SK-N-SH (cell line): Measurements from ENCODE around the gene NAP1L1. TPM values are rescaled to one million over a fixed set of nuclear protein-coding genes. Genes with fewer than 3 reads are reported as not detected.

Experiments used
- CTCF ChIA-PET: fragments of 300-600, 350-600 bp; formaldehyde crosslinking; extraction: SDS; loops from one replicate; lab custom pipeline; 2021; lab: Yijun Ruan, JAX
- POLR2A ChIA-PET: fragments of 350-600 bp; sonication (Branson Sonifier 250); formaldehyde crosslinking; extraction: SDS; loops from one replicate; lab custom pipeline; 2020; ENCODE audit warnings: antibody characterized with exemption, inconsistent platforms; lab: Yijun Ruan, JAX
- DNase-seq: peaks from one replicate; pipeline ENCODE4 v3.0.0; 2012
- H2AFZ ChIP-seq: fragments of 200-600 bp; sonication (generic); 2 replicates; pipeline ENCODE4 v1.8.1; 2016; ENCODE audit warnings: antibody characterized with exemption, mild to moderate bottlenecking, low read depth
- H3F3A ChIP-seq: fragments of 200-600 bp; sonication (generic); replicated peaks from 2 replicates; pipeline ENCODE3; 2016; ENCODE audit warnings: antibody characterized with exemption, mild to moderate bottlenecking; ENCODE audit not compliant: insufficient read depth
- H3K27ac ChIP-seq, 2 experiments: fragments of 200-500 bp in 1 of 2; fragments of 200-600 bp in 1 of 2; sonication (Bioruptor generic) in 1 of 2; sonication (generic), shearing (Covaris generic) in 1 of 2; 2 replicates each; pipeline versions ENCODE4 v1.5.1 to v1.6.1; 2014 to 2016; ENCODE audit warnings: low read depth in 2 of 2, inconsistent platforms in 1 of 2, low read length in 1 of 2, mild to moderate bottlenecking in 1 of 2, mixed read lengths in 1 of 2
- H3K27me3 ChIP-seq: fragments of 200-600 bp; sonication (generic), shearing (Covaris generic); 2 replicates; pipeline ENCODE4 v1.6.1; 2016; ENCODE audit warnings: mixed run types; ENCODE audit not compliant: insufficient read depth
- H3K36me3 ChIP-seq, 2 experiments: fragments of 200-500 bp in 1 of 2; fragments of 200-600 bp in 1 of 2; sonication (Bioruptor generic) in 1 of 2; sonication (generic) in 1 of 2; replicated peaks in 1 of 2; 2 replicates each; pipeline versions ENCODE3 to v1.5.1; 2014 to 2016; ENCODE audit warnings: low read length in 1 of 2, mild to moderate bottlenecking in 1 of 2; ENCODE audit not compliant: insufficient read depth in 2 of 2, control insufficient read depth in 1 of 2
- H3K4me1 ChIP-seq, 2 experiments: fragments of 200-500 bp in 1 of 2; fragments of 200-600 bp in 1 of 2; sonication (Bioruptor generic) in 1 of 2; sonication (generic), shearing (Covaris generic) in 1 of 2; 2 replicates each; pipeline versions ENCODE4 v1.5.1 to v1.6.1; 2014 to 2016; ENCODE audit warnings: low read depth in 1 of 2, low read length in 1 of 2, mixed run types in 1 of 2; ENCODE audit not compliant: insufficient read depth in 2 of 2, control insufficient read depth in 1 of 2
- H3K4me2 ChIP-seq: fragments of 200-600 bp; sonication (generic), shearing (Covaris generic); 2 replicates; pipeline ENCODE4 v1.6.1; 2017; ENCODE audit warnings: mixed run types
- H3K4me3 ChIP-seq, 2 experiments: fragments of 200-500 bp in 1 of 2; fragments of 200-600 bp in 1 of 2; sonication (Bioruptor generic) in 1 of 2; sonication (generic), shearing (Covaris generic) in 1 of 2; 2 replicates each; pipeline versions ENCODE4 v1.5.1 to v1.8.1; 2014 to 2016; ENCODE audit warnings: low read depth in 2 of 2, inconsistent platforms in 1 of 2, low read length in 1 of 2, mild to moderate bottlenecking in 1 of 2, mixed read lengths in 1 of 2, moderate library complexity in 1 of 2
- H3K79me2 ChIP-seq: fragments of 200-600 bp; sonication (generic); 2 replicates; pipeline ENCODE4 v1.8.1; 2017; ENCODE audit warnings: mild to moderate bottlenecking; ENCODE audit not compliant: insufficient read depth
- H3K9ac ChIP-seq: fragments of 200-600 bp; sonication (generic); 2 replicates; pipeline ENCODE4 v1.6.1; 2017; ENCODE audit warnings: mixed run types
- H3K9me2 ChIP-seq: fragments of 200-600 bp; sonication (generic); 2 replicates; pipeline ENCODE4 v1.6.1; 2017; ENCODE audit warnings: mixed run types
- H3K9me3 ChIP-seq: fragments of 200-600 bp; sonication (generic); 2 replicates; pipeline ENCODE4 v1.6.1; 2017; ENCODE audit warnings: mixed run types, mild to moderate bottlenecking, moderate library complexity
- H4K20me1 ChIP-seq: fragments of 200-600 bp; sonication (generic); 2 replicates; pipeline ENCODE4 v1.6.1; 2017; ENCODE audit warnings: mild to moderate bottlenecking, mixed run types; ENCODE audit not compliant: insufficient read depth
- ELF1 ChIP-seq: IDR thresholded peaks from 2 replicates; pipeline ENCODE4 v1.4.0; 2012
- EZH2phosphoT487 ChIP-seq: fragments of 200-600 bp; sonication (generic); IDR thresholded peaks from 2 replicates; pipeline ENCODE4 v1.6.1; 2017; ENCODE audit warnings: low read depth, mixed run types, mild to moderate bottlenecking, antibody characterized with exemption, moderate library complexity, borderline replicate concordance
- GABPA ChIP-seq: IDR thresholded peaks from 2 replicates; pipeline ENCODE4 v1.4.0; 2012; ENCODE audit warnings: low read depth, mild to moderate bottlenecking
- GATA2 ChIP-seq: sonication (generic); formaldehyde crosslinking; IDR thresholded peaks from 2 replicates; pipeline ENCODE4 v1.5.0; 2020; ENCODE audit warnings: mild to moderate bottlenecking, missing genetic modification reagents
- JUND ChIP-seq: IDR thresholded peaks from 2 replicates; pipeline ENCODE4 v1.4.0; 2012
- MAX ChIP-seq: IDR thresholded peaks from 2 replicates; pipeline ENCODE4 v1.4.0; 2012; ENCODE audit warnings: low read depth
- NFIC ChIP-seq: IDR thresholded peaks from 2 replicates; pipeline ENCODE4 v1.4.0; 2012; ENCODE audit warnings: borderline replicate concordance
- NRF1 ChIP-seq: IDR thresholded peaks from 2 replicates; pipeline ENCODE4 v1.6.1; 2012; ENCODE audit warnings: low read depth, mild to moderate bottlenecking, low read length
- PBX3 ChIP-seq: IDR thresholded peaks from 2 replicates; pipeline ENCODE4; 2012
- RAD21 ChIP-seq: IDR thresholded peaks from 2 replicates; pipeline ENCODE4 v1.6.1; 2012; ENCODE audit warnings: mild to moderate bottlenecking, low read length
- TEAD4 ChIP-seq: IDR thresholded peaks from 2 replicates; pipeline ENCODE4 v1.4.0; 2012; ENCODE audit warnings: mild to moderate bottlenecking, borderline replicate concordance; ENCODE audit not compliant: insufficient read depth
- USF1 ChIP-seq: IDR thresholded peaks from 2 replicates; pipeline ENCODE4 v1.4.0; 2012; ENCODE audit warnings: low read depth, borderline replicate concordance
- YY1 ChIP-seq: IDR thresholded peaks from 2 replicates; pipeline ENCODE4 v1.4.0; 2012; ENCODE audit warnings: low read depth, mild to moderate bottlenecking
- WGBS: methylation state at CpG from one replicate; pipeline ENCODE4 v1.1.6; 2017; ENCODE audit warnings: low lambda C conversion rate; 5-methylcytosine and 5-hydroxymethylcytosine counted together
- polyA plus RNA-seq, 3 experiments: library from polyadenylated mRNA; depleted of rRNA; stranded (reverse); fragments of >200 nt; gene quantifications; 2 replicates each; pipeline ENCODE4 v1.2.3, GENCODE V29; 2012
- TF ChIP-seq, protein P1 (sequence below): IDR thresholded peaks from 2 replicates; pipeline ENCODE4 v1.6.1; 2012; ENCODE audit warnings: mild to moderate bottlenecking, low read depth, low read length, moderate library complexity

NAP1L1 gene
- polyA plus RNA-seq, 1 of the 3 experiments (the other 2 are of a cell fraction), result 197 TPM

GRCh38 chr12:76057326-76057725 lies 27.2 kb downstream of the NAP1L1 start:
- POLR2A ChIA-PET, result no interaction called here
- Histone ChIP-seq H3K27me3 (no peaks in the 10 kb centered on the region), H3K9me3 (no peaks in the 10 kb centered on the region), H3K9me2 (no peaks in the 10 kb centered on the region), H3K27ac (no peak overlapping the region), H3K4me3 (no peak overlapping the region), H3K79me2 (peaks cover 83% of the 10 kb centered on the region), H2AFZ (no peak overlapping the region), H3K4me2 (no peak overlapping the region), H3K4me1 (no peaks in the 10 kb centered on the region; a peak in 1 of 4 replicates), H3K36me3 (peaks cover 78 to 100% of the 10 kb centered on the region in 2 experiments), H3F3A (peaks cover 41% of the 10 kb centered on the region), H3K9ac (no peak overlapping the region), H4K20me1 (peaks cover 16% of the 10 kb centered on the region)
- DNase-seq, result no peak
- CTCF ChIA-PET, result no interaction called here
- whole genome bisulfite sequencing, result 95% methylated on average over 7 of the region's 7 CpGs
- TF ChIP-seq USF1 (no peak), JUND (no peak), MAX (no peak), NRF1 (no peak), TEAD4 (no peak), PBX3 (no peak), GABPA (no peak), YY1 (no peak), GATA2 (no peak), EZH2phosphoT487 (no peak), NFIC (no peak), ELF1 (no peak), RAD21 (no peak)
- TF ChIP-seq, protein P1, sequence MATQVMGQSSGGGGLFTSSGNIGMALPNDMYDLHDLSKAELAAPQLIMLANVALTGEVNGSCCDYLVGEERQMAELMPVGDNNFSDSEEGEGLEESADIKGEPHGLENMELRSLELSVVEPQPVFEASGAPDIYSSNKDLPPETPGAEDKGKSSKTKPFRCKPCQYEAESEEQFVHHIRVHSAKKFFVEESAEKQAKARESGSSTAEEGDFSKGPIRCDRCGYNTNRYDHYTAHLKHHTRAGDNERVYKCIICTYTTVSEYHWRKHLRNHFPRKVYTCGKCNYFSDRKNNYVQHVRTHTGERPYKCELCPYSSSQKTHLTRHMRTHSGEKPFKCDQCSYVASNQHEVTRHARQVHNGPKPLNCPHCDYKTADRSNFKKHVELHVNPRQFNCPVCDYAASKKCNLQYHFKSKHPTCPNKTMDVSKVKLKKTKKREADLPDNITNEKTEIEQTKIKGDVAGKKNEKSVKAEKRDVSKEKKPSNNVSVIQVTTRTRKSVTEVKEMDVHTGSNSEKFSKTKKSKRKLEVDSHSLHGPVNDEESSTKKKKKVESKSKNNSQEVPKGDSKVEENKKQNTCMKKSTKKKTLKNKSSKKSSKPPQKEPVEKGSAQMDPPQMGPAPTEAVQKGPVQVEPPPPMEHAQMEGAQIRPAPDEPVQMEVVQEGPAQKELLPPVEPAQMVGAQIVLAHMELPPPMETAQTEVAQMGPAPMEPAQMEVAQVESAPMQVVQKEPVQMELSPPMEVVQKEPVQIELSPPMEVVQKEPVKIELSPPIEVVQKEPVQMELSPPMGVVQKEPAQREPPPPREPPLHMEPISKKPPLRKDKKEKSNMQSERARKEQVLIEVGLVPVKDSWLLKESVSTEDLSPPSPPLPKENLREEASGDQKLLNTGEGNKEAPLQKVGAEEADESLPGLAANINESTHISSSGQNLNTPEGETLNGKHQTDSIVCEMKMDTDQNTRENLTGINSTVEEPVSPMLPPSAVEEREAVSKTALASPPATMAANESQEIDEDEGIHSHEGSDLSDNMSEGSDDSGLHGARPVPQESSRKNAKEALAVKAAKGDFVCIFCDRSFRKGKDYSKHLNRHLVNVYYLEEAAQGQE, result no peak
